ENCODE data around the gene PARD3.

DNA sequence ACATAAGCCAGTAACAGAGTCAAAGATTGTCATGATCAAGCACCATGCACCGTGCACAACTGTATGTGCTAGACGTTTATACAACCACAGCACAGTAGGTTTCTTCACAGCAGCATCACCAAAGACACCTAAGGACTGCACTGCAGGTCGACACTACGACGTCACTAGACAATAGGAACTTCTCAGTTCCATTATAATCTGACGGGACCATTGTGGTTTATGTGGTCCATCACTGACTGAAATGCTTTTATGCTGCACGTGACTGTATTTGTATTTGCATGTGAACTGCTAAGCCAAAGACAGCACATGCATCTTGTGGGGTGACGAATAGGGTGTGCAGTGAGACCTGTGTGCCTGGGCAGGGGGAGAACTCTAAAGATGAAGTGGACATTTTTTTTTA lies 164.9 kb downstream of the PARD3 start:
- TF ChIP-seq POLR2A (IDR thresholded peaks at IDR 0.05; ENCODE audit: borderline replicate concordance, extremely low read depth, insufficient read depth, insufficient read length) (no peak), EZH2phosphoT487 (IDR thresholded peaks at IDR 0.05; ENCODE audit: borderline replicate concordance) (no peak), SRF (IDR thresholded peaks at IDR 0.05; ENCODE audit: low read depth) (no peak), ZFX (IDR thresholded peaks at IDR 0.05) (no peak)

Data from HCT116 (cell line).